A204.1 (cell line): ENCODE results near the gene DNAI1.
"Not testable (repeated sequence)": the region's sequence is repeated elsewhere in the genome, so short reads cannot be mapped to it uniquely, and the experiment has no call there.

Experiments
- FAIRE-seq: peaks from 2 replicates; lab custom pipeline; 2012; peaks lifted over from hg19 to GRCh38; lab: Jason Lieb, UNC

The DNAI1 gene

DNA sequence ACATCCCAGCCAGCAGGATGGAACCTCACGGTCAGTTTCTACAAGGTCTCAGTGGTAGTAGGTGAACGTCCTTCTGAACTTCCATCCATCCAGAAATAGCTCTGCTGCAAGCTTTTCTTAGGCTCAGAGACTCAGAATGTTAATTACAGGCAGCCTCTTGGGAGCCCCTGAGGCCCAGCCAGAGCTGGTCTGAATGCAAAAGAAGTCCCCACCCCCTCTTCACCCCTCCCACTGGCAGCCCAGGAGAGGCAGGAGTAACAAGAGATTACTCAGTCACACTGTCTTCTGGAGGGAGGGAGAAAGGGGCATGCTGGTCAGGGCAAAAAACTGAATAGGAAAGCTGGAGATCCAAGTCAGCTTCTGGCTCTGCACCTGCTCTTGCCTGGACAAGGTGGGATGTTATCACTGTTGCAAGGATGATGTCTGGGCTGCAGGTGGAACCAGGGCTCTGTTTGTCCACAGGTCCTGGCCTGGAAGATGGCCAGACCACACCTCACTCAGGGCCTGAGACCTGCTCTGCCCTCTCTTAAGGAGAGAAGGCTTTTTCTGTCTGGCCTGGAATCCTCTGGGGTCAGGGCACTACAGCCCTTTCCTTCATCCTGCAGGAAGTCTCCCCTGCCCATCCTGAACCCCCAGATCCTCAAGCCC, 55.1 kb downstream of the DNAI1 start:
- no peak for FAIRE-seq

DNA sequence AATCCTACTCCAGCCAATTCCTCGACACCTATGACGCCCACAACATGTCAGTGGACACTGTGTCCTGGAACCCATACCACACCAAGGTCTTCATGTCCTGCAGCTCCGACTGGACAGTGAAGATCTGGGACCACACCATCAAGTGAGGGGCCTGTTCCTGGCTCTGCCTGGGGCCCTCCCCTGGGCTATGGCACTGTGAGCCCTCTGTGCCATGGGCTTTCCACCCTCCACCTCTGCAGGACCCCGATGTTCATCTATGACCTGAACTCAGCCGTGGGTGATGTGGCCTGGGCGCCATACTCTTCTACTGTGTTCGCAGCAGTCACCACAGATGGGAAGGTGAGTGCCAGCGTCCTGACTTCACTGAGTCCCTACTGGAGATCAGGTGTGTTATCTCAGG, 55.8 kb downstream of the DNAI1 start:
- no peak for FAIRE-seq

DNA sequence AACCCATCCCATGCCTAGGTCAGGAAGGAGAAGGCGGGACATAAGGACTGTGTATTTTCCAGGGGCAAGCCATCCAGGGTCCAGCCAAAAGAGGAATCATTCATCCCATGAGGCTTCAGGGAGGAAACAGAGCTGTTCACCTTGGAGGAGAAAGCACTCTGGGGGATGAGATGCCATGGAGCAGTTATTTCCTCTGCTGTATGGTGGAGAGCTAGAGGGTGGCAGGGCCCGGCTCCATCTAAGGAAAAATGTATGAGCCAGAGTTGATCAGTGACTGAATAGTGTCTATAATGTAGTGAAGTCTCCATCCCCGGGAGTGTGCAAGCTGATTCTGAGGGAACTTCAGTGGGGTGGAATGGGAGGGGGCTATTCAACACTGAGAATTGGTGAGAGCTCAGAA, 56.2 kb downstream of the DNAI1 start:
- FAIRE-seq, result no peak

DNA sequence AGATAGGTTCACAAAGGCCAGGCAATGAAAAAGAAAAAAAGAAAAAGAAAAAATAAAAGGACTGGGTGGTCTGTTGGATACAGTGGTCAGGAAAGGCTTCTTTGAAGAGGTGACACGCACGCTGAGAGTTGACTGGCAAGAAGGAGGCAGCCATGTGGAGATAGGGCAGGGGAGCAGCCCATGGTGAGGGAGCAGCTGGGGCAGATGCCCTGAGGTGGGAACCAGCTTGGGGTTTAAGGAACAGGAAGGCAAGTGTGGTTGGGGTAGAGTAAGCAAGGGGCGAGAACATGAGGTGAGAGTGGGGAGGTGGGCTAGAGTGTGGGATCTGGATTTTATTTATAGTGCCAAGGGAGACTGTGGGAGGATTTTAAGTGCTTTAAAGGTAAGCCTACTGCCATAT, 57.4 kb downstream of the DNAI1 start:
- FAIRE-seq, result no peak

DNA sequence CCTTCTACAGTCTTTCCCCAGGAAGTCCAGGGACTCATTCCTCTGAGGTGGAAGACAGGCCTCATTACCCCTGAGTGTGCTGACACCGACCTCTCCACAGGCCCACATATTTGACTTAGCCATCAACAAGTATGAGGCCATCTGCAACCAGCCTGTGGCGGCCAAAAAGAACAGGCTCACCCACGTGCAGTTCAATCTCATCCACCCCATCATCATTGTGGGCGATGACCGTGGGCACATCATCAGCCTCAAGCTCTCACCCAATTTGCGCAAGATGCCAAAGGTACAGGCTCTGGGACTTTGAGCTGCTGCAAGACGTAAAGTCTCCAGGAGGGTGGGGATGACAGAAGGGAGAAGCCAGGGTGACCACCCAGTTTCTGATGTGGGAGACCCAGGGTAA, 58.6 kb downstream of the DNAI1 start:
- no peak for FAIRE-seq

DNA sequence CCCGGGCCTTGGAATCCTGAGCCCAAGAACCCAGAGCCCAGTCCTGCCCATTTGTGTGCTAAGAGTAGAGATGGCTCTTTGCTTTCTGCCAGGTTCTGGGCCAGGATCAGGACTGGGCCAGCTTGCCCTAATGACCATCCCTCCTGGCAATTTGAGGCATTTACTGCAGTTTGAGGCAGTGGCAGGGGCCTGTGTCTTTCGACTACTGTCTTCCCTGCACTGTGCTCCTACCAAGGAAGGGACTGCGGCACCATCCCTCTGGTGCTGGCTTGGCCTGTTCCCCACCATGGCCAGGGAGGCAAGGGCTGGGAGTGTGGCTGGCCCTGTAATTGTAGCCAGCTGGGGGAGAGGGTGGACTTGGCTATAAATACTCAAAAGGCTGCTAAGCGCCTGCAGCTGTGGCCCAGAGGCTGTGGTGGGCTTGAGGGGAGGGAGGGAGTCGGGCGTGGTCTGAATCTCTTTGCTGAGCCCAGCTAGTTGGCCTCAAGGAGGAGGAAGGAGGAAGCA, 59.6 kb downstream of the DNAI1 start:
- FAIRE-seq, result no peak

DNA sequence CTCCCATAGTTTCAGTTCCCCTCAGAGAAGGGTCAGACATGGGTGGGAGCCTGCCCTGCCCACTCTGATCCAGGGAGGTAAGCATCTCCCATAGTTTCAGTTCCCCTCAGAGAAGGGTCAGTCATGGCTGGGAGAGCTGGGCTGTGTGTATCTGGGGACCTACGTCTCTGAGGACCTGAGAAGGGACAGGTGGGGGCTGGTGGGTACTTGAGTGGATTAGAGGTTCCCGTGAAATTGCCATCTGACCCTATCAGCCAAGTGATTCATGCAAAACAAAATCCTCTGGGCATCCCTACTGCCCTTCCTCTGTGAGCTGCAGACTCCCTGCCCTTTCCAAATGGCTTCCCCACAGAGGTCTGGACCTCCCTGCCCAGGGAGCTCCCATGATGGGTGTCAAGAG, 60.3 kb downstream of the DNAI1 start:
- no peak for FAIRE-seq

DNA sequence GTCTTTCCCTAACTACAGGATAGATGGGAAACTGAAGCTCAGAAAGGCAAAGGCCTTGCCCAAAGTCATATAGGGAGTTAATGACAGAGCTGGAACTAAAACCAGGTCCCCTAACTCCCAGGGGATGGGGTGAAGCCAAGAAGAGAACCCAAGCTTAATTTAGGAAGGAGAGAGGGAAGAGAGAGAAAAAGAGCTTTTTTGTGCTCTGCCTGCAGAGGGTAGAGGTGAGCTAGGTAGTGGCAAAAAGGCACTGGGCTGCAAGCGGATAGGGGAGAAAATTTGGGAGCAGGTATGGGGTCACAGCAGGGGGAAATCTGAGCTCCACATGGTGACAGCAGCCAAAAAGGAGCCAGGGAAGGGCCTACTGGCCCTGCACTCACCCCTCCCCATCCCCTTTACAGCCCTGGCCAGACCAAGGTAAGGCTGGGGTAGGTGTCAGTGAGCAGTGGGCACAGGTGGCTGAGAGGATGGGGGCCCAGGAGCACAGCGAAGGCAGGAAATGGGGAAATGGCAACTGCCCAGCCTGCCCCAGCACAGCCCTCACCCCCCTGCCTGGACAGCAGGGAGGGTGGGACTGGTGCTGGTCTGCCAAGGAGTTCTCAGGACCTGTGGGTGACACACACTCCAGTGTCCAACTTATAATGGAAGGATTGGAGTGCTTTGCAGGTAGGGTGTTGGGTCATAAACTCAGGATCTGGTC, 60.9 kb downstream of the DNAI1 start:
- FAIRE-seq, result no peak

DNA sequence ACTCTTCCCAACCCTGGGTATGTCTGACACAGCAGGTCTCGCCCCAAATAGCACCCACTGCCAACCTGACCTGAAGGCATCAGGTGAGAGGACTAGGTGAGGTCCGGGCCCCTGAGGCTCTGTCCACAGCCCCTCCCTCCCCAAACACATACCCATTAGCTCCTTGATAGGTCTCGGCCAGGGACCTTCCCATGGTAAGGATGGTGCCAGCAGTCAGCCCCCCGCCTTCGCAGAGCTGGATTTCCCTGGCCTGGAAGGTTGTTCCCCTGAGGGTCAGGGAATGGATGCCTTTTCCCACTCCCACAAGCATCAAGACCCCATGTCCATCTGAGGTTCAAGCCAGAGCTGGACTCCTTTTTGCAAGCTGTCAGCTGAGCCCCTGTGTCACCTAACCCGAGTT, 61.5 kb downstream of the DNAI1 start:
- no peak for FAIRE-seq

DNA sequence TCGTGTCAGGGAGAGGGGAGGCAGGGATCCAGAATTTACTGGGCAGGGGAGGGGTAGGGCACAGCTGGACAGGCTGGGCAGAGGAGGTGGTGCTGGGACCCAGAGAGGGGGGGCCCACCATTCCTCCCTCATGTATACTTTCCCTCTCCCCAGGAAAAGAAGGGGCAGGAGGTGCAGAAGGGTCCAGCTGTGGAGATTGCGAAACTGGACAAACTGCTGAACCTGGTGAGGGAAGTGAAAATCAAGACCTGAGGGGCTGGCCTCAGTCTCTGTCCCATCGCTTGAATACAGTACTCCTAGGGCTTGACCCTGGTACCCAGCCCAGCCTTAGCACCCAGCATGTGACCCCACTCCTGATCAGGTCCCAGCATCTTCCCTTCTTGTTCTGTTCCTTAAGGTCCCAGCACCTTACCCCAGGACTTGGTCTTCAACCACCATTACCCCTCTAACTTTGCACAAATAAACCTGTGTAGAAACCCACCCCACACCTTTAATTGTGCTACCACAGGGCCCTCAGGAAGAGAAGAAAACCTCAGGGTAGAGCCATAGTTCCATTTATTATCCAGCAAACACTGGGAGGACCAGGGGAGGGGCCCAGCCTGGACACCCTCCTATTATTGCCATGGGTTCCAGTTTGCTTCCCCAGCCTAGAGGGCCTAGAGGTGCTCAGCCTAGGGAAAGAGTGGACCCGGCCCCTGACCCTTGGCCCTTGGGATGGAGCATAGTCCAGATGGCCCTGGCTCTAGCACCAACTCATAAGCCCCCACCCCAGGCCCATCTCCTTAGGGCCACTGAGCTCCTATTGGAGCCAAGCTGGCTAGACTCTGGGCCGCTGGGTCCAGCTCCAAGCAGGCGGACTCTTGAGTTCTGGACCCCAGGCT, 62.1 kb downstream of the DNAI1 start:
- FAIRE-seq, result no peak

DNA sequence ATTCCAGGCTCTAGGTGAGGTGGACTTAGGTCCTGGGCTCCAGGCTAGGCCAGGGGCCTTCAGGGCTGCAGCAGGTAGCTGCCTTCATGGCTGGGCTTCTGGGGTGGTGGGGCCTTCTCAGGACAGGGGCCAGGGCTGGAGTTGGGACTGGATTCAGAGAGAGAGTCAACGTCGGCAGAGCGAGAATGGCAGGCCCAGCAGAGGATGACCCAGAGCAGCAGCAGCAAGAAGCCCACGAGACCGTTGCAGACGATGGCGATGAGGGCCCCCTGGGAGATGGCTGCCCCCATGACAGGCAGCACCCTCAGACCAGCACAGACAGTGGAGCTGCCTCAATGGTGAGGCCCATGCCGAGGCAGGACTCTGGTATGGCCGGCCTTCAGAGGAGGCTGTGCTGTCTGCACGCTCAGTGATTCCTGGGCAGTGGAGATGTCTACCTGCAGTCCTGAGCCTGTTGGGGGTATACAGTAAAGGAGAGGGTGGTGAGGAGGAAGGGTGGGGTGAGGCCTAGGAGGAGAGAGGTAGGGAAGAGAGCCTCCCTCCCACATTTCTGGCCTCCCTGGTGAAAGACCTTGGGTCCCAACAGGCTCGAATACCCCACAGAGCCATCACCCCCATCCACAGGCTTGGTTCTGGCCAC, 62.9 kb downstream of the DNAI1 start:
- no peak for FAIRE-seq

DNA sequence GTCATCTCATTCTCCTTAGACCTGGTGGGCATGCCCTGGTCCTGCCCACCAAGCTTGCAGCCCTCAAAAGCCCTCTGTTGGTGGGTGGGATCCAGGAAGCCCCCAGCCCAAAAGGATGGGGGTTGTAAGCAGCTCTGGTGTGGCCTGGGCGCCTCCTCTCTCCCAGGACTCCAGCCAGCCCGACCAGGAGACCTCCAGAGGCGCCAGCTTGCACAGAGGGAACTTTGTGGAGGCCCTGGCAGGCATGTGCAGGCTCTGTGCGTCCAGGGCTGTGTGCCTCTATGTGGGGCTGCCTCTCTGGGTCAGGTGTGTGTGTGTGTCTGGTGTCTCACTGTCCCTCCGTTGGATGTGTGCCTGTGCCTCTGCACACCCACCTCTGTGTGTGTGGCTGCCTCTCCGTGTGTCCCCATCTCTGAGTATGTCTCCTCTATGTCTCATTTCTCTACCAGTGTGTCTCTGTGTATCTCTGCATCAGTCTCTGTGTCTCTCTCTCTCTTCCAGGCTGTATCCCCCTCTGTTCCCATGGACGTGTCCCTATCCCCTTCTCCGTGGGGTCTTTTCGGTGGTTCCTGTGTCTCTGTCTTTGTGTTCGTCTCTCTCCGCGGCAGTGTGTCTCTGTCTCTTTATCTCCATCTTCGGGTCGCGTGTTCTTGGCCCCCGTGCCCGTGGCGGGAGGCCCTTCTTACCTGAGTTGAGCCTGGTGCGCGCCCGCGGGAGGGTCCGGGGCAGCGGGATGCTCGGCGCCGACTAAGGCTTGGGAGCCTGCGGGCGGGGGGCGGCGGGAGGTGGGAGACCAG, 63.7 kb downstream of the DNAI1 start:
- FAIRE-seq, result no peak

DNA sequence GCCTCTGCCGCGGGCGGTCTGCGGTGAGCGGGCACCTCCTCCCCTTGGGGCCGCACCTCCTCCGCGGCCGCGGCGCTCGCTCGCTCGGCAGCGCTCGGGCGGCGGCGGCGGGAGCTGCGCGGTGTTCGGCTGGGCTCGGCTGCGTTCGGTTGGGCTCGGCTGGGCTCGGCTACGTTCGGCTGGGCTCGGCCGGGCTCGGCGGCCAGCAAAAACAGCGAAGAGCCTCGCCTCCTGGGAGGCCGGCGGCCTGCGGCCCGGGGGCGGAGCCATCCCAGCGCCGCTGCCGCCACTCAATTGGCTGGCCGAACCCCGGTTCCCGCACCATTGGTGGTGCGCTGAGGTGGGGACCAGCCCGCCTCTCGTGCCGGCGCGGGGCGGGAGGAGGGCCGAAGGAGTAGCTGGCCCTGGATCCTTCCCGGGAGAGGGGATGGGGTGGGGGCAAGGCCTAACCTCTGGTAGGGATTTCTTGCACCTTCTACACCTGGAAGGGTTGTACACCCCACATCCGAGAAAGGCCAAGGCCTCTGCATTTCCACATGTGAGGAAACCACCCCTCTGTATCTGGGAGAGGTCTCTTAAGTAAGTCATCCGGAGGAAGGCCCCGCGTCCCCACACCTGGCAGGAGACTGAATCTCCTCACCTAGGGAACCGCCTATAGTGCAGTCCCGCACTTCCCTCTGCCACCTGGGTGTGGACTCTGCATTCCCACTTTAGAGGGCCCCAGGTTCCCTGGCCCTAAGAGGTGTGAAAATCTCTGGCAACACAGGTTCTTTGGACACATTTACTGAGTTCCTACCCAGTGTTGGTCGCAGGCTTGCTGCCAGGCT, 64.6 kb downstream of the DNAI1 start, which contains the start of gene ENHO:
ENHO (minus strand) TSS at position 20 of the 827 bp plus-strand sequence. CDS start 1,295 bp downstream, outside the sequence.
- no peak for FAIRE-seq

DNA sequence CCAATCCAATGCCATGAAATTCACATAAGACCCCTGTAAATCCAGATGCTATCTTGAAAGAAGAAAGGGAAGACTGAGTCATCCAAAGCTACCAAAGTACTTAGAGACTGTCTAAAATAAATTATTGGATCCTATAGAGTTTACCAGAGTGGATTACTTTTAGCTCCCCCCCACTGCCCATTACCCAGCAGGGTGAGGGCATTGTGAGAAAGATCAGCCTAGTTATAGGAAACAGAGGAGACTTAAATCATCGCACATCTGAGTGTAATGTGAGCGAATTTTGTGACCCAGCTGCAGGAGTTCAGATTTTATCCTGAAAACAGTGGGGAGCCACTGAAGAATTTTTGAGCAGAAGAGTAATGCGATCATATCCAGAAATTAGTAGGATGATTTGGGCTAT, 65.7 kb downstream of the DNAI1 start:
- no peak for FAIRE-seq

DNA sequence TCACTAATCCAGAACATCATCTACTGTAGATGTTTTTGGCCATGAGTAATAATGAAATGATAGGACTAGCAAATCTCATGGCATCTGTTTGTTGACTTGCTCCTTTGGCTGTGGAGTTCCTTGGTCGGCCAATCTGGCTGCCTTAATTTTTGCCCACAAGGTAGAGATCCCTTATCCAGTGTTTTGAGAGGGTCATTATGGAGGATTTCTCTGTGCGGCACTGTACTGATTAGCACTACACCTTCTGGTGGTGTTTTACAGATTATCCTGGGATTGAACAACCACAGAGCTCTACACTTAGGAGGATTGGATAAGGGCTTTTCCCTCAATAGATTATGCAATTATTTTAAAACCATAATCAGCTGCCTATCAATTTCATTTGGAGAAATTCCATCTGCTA, 67.4 kb downstream of the DNAI1 start:
- no peak for FAIRE-seq

DNA sequence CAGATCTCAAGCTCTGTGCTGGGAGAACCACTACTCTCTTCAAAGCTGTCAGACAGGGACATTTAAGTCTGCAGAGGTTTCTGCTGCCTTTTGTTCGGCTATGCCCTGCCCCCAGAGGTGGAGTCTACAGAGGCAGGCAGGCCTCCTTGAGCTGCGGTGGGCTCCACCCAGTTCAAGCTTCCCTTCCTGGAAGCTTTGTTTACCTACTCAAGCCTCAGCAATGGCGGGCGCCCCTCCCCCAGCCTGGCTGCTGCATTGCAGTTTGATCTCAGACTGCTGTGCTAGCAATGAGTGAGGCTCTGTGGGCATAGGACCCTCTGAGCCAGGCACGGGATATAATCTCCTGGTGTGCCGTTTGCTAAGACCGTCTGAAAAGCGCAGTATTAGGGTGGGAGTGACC, 73.4 kb downstream of the DNAI1 start:
- not testable (repeated sequence) for FAIRE-seq

DNA sequence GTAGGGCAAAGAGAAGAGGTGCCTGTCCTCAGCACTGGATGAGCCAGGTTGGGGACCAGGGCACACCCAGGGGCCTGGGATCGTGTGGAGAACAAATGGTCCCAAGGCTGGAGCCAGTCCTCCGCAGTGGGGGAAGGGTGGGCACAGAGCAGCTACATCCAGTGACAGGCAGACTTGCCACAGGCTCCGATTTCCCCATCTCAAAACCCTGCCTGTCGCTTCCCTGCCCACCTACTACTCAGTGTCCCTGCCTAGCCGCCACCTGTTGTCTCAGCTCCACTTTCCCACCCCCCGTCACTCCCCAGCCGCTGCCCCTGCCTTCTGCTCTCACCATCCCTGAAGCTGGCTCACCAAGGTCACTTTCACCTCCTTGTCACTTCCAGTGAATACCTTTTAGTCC, 78.1 kb downstream of the DNAI1 start:
- no peak for FAIRE-seq

DNA sequence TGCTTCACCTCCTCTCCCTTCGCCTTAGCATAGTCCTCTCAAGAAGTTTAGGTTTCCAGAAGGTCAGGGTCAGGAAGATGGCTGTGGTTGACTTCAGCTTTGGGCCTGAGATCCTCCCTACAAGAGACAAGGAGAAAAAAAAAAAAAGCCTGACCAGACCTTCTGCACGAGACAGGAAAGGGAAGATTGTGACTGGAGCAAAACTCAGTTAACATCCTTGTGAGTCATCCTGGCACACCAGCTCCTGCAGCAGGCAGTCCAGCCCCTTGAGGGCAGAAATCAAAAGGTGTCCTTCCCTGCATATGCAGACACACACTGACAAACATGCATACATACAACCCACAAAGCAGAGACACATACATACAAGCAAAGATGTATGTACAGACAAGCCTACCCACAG, 82.2 kb downstream of the DNAI1 start:
- FAIRE-seq, result no peak

DNA sequence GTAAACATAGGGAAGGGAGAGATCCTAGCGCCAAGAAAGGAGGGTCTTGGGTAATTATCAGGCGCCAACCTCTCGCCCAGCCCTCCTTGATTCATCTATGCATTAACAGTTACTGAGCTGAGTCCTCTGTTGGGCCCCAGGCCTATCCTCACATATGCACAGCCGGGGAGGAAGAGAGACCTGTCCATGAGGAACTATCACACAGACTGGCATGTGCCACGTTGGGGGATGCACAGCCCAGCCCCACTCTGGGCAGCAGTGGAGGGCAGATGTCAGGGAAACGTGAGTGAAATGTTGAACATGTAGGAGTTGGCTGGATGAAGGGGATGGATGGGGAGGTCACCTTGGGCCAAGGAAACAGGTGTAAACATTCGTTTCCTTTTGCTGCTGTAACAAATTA, 82.9 kb downstream of the DNAI1 start:
- FAIRE-seq, result no peak

DNA sequence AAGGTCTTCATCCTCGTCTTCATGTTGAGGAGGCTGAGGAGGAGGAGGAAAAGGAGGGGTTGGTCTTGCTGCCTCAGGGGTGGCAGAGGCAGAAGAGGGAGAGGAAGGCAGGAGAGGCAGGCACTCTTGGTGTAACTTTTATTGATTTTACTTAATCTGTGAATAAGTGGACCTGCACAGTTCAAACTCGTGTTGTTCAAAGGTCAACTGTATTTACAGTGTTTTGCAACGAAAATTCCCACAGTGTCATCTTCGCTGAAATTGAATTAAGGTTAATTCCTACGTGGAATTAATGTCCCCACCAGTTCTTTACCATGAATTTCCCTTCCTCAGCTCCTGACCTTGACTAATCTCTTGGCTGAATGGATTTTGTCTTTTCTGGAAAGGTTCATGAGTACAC, 85.4 kb downstream of the DNAI1 start:
- no peak for FAIRE-seq

DNA sequence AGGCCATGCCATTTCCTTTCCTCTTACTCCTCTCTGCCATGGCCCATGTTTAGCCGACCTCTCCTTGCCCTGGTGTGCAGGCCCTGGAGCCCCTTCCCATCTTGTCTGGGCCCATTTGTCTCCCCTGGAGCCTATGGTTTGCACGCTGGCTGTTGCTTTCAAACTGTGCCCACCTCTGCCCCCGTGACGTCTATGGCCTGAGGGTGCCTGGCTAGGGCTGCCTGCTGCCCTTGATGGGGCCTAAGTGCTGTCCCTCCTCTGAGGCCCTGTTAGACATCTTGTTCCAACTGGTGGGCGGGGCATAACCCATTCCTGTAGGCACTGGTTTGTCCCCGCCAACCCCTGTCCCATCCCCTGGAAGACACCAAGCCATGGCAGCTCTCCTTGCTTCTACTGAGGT, 86.9 kb downstream of the DNAI1 start:
- FAIRE-seq, result no peak
